ENCODE results near the gene FTCDNL1. TPM values are rescaled to one million over a fixed set of nuclear protein-coding genes. Genes with fewer than 3 reads are reported as not detected.

Gene FTCDNL1
- total and polyA plus RNA-seq, 2 of the 13 experiments (the other 11 are each of a cell fraction or from before 2014, with no cell fraction given), result 0.98 to 1.4 TPM

- intact Hi-C loops (cut with micrococcal nuclease; ENCODE audit: unreplicated experiment), result no loop called here
- no peak for DNase-seq (ENCODE audit: low spot score)
- H3K9me3 ChIP-seq (ENCODE audit: low read length), result 0 out of 2 replicates have a peak, but pooled peaks cover 3% of the 10 kb centered on the region
- H3K27ac ChIP-seq (ENCODE audit: extremely low read length, insufficient read depth, low read length), result no peak overlapping the region
- no peak for ATAC-seq
- ChIA-PET CTCF (ENCODE audit: low intra/inter-chr PET ratio, low total read pairs) (no interaction called here), POLR2A (no interaction called here)
- no peaks in the 10 kb centered on the region for H4K20me1 ChIP-seq (ENCODE audit: insufficient read depth, low read length)
- H3K9ac ChIP-seq (ENCODE audit: insufficient read depth, low read depth, low read length), result no peak overlapping the region
- H3K4me2 ChIP-seq (ENCODE audit: low read depth, low read length), result no peak overlapping the region
- no peaks in the 10 kb centered on the region for H3K36me3 ChIP-seq (replicated peaks in 1 of 2; ENCODE audit: control insufficient read depth in 1 of 2, insufficient read depth in 2 of 2, low read length in 2 of 2)
- H3K4me1 ChIP-seq (ENCODE audit: insufficient read depth, low read length), result no peaks in the 10 kb centered on the region
- WGBS (ENCODE audit: low lambda C conversion rate), result 51% methylated on average over 3 of the region's 3 CpGs
- no peak overlapping the region for H2AFZ ChIP-seq (ENCODE audit: low read length)
- no peak for FAIRE-seq
- BruUV-seq (replicated peaks), result no TSS peak
- in situ Hi-C loops (cut with HindIII; ENCODE audit: extremely low pct_ligation_motif_present, low pct_unique_long_range_greater_than_20kb), result no loop called here
- no peak overlapping the region for H3K4me3 ChIP-seq (replicated peaks in 1 of 3; ENCODE audit: insufficient read depth in 1 of 3, low read depth in 2 of 3, low read length in 3 of 3)
- H3K27me3 ChIP-seq (ENCODE audit: control insufficient read depth in 1 of 2, insufficient read depth in 2 of 2, low read length in 2 of 2), result 0 out of 5 replicates have a peak, but pooled peaks cover 0 to 6% of the 10 kb centered on the region in 2 experiments
- no peaks in the 10 kb centered on the region for H3K79me2 ChIP-seq (ENCODE audit: insufficient read depth, low read length)
- TF ChIP-seq SETDB1 (CRISPR knock-in tag; IDR thresholded peaks at IDR 0.05; ENCODE audit: borderline replicate concordance) (no peak), KDM1A (CRISPR knock-in tag; IDR thresholded peaks at IDR 0.05) (no peak), ZNF318 (CRISPR knock-in tag; IDR thresholded peaks at IDR 0.05) (no peak), RBM39 (IDR thresholded peaks at IDR 0.05; ENCODE audit: low read depth, low read length, poor library complexity, severe bottlenecking) (no peak), NCOR1 (IDR thresholded peaks at IDR 0.05; ENCODE audit: borderline replicate concordance, low read length) (no peak), ZNF484 (CRISPR knock-in tag; IDR thresholded peaks at IDR 0.05; ENCODE audit: borderline replicate concordance, low read depth) (no peak), CBX5 (CRISPR knock-in tag; IDR thresholded peaks at IDR 0.05; ENCODE audit: borderline replicate concordance) (no peak), ZBTB7B (CRISPR knock-in tag; IDR thresholded peaks at IDR 0.05) (no peak)
- TF ChIP-seq, protein P1, sequence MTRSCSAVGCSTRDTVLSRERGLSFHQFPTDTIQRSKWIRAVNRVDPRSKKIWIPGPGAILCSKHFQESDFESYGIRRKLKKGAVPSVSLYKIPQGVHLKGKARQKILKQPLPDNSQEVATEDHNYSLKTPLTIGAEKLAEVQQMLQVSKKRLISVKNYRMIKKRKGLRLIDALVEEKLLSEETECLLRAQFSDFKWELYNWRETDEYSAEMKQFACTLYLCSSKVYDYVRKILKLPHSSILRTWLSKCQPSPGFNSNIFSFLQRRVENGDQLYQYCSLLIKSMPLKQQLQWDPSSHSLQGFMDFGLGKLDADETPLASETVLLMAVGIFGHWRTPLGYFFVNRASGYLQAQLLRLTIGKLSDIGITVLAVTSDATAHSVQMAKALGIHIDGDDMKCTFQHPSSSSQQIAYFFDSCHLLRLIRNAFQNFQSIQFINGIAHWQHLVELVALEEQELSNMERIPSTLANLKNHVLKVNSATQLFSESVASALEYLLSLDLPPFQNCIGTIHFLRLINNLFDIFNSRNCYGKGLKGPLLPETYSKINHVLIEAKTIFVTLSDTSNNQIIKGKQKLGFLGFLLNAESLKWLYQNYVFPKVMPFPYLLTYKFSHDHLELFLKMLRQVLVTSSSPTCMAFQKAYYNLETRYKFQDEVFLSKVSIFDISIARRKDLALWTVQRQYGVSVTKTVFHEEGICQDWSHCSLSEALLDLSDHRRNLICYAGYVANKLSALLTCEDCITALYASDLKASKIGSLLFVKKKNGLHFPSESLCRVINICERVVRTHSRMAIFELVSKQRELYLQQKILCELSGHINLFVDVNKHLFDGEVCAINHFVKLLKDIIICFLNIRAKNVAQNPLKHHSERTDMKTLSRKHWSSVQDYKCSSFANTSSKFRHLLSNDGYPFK (CRISPR knock-in tag; IDR thresholded peaks at IDR 0.05; ENCODE audit: borderline replicate concordance), result no peak
Measured at GRCh38 chr2:199757233-199757870, 93.6 kb downstream of the FTCDNL1 start.
